ENCODE measurements around the gene INPP5F. TPM values are rescaled to one million over a fixed set of nuclear protein-coding genes. Genes with fewer than 3 reads are reported as not detected.
A peak's percentile ranks its signal among the peaks of the same experiment; 100 is the strongest.

INPP5F gene
- total and polyA plus RNA-seq, 2 of the 13 experiments (the other 11 are each of a cell fraction or from before 2014, with no cell fraction given) = 12.5 to 15.7 TPM

DNA sequence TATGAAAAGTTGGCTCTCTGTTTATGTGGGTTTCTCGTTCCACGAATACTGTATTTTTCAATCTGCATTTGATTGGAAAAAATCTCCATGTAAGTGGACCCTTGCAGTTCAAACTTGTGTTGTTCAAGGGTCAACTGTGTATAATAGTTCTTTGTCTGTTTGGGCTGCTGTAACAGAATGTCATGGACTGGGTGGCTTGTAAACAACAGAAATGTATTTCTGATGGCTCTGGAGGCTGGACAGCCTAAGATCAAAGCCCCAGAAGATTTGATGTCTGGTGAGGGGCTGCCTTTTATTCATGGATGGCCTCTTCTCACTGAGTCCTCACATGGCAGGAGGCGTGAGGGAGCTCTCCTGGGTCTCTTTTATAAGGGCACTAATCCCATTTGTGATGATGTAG lies 36.2 kb downstream of the INPP5F start (continued):
- TF ChIP-seq CCAR2 (optimal IDR thresholded peaks at IDR 0.05; ENCODE audit: low read depth, low read length) = no peak
- TF ChIP-seq ZNF124 (CRISPR knock-in tag; IDR thresholded peaks at IDR 0.05) = no peak
- TF ChIP-seq, protein P1, sequence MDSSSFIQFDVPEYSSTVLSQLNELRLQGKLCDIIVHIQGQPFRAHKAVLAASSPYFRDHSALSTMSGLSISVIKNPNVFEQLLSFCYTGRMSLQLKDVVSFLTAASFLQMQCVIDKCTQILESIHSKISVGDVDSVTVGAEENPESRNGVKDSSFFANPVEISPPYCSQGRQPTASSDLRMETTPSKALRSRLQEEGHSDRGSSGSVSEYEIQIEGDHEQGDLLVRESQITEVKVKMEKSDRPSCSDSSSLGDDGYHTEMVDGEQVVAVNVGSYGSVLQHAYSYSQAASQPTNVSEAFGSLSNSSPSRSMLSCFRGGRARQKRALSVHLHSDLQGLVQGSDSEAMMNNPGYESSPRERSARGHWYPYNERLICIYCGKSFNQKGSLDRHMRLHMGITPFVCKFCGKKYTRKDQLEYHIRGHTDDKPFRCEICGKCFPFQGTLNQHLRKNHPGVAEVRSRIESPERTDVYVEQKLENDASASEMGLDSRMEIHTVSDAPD (CRISPR knock-in tag; IDR thresholded peaks at IDR 0.05) = no peak
- TF ChIP-seq ZNF101 (CRISPR knock-in tag; IDR thresholded peaks at IDR 0.05; ENCODE audit: borderline replicate concordance, low read depth) = no peak
- TF ChIP-seq, protein P2, sequence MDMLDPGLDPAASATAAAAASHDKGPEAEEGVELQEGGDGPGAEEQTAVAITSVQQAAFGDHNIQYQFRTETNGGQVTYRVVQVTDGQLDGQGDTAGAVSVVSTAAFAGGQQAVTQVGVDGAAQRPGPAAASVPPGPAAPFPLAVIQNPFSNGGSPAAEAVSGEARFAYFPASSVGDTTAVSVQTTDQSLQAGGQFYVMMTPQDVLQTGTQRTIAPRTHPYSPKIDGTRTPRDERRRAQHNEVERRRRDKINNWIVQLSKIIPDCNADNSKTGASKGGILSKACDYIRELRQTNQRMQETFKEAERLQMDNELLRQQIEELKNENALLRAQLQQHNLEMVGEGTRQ (IDR thresholded peaks at IDR 0.05; ENCODE audit: low read depth, low read length) = no peak
- TF ChIP-seq, protein P2 (CRISPR knock-in tag; IDR thresholded peaks at IDR 0.05; ENCODE audit: borderline replicate concordance) = no peak
- no peak for TF ChIP-seq FIP1L1 (IDR thresholded peaks at IDR 0.05; ENCODE audit: borderline replicate concordance, insufficient read depth, low read depth, low read length)
- TF ChIP-seq ATF1 (CRISPR knock-in tag; IDR thresholded peaks at IDR 0.05) = no peak
- TF ChIP-seq SP5 (CRISPR knock-in tag; IDR thresholded peaks at IDR 0.05; ENCODE audit: borderline replicate concordance, low read depth) = peak; percentile 55; the same call in 1 of the 2 replicates
- peak; percentile 46; the same call in 1 of the 2 replicates for TF ChIP-seq POGZ (CRISPR knock-in tag; IDR thresholded peaks at IDR 0.05)
- no peak for TF ChIP-seq ARHGAP35 (CRISPR knock-in tag; IDR thresholded peaks at IDR 0.05; ENCODE audit: borderline replicate concordance)
- no peak for TF ChIP-seq MTERF4 (CRISPR knock-in tag; IDR thresholded peaks at IDR 0.05)
- no peak for TF ChIP-seq KLF12 (CRISPR knock-in tag; IDR thresholded peaks at IDR 0.05; ENCODE audit: borderline replicate concordance)
- TF ChIP-seq ZNF598 (CRISPR knock-in tag; IDR thresholded peaks at IDR 0.05; ENCODE audit: borderline replicate concordance) = no peak
- TF ChIP-seq GATA4 (IDR thresholded peaks at IDR 0.05; ENCODE audit: borderline replicate concordance, low read depth) = no peak
- TF ChIP-seq ARID3A (IDR thresholded peaks at IDR 0.05; ENCODE audit: low read depth, low read length) = peak; percentile 43; the same call in 1 of the 2 replicates
- TF ChIP-seq ZBED4 (CRISPR knock-in tag; IDR thresholded peaks at IDR 0.05; ENCODE audit: borderline replicate concordance) = no peak
- no peak for TF ChIP-seq BRCA1 (CRISPR knock-in tag; IDR thresholded peaks at IDR 0.05)
- no peak for TF ChIP-seq ZNF234 (CRISPR knock-in tag; conservative IDR thresholded peaks at IDR 0.05)
- TF ChIP-seq RNF2 (conservative IDR thresholded peaks at IDR 0.05; ENCODE audit: low read depth) = no peak
- no peak for TF ChIP-seq SATB2 (CRISPR knock-in tag; IDR thresholded peaks at IDR 0.05)
